Loucy (cell line): ENCODE data around the gene TAS1R2.

Experiments used
- CTCF ChIP-seq: fragments of 200-600 bp; sonication (generic); conservative IDR thresholded peaks from 2 replicates; pipeline ENCODE4 v1.5.1; 2014; ENCODE audit warnings: mild to moderate bottlenecking, antibody characterized with exemption, low read length
- EZH2phosphoT487 ChIP-seq: fragments of 200-600 bp; IDR thresholded peaks from 2 replicates; pipeline ENCODE4 v1.6.1; 2018; ENCODE audit warnings: antibody characterized with exemption, mild to moderate bottlenecking, moderate library complexity, borderline replicate concordance

- TF ChIP-seq CTCF = no peak
- no peak for TF ChIP-seq EZH2phosphoT487
Observed at GRCh38 chr1:18829671-18830070, 29.8 kb downstream of the TAS1R2 start.
